Left kidney (tissue), 2 donors: ENCODE results near the gene DIPK1B. TPM values are rescaled to one million over a fixed set of nuclear protein-coding genes. Genes with fewer than 3 reads are reported as not detected.

Experiments
- DNase-seq: peaks from one replicate; pipeline ENCODE4 v3.0.0-alpha.2; 2013
- polyA plus RNA-seq: library from polyadenylated mRNA; unstranded; fragments of 120-200 nt; gene quantifications from one replicate; pipeline ENCODE4 v1.2.1, GENCODE V29; 2013; ENCODE audit not compliant: insufficient read length

DIPK1B gene
- polyA plus RNA-seq, 1 donor, result 27.6 TPM

GRCh38 chr9:136672431-136673087, 39.8 kb upstream of the DIPK1B start:
- DNase-seq, result no peak

- no peak for DNase-seq
Observed at GRCh38 chr9:136673088-136673974, 39.0 kb upstream of the DIPK1B start.

- no peak for DNase-seq
Observed at GRCh38 chr9:136673975-136674785, 38.2 kb upstream of the DIPK1B start.

GRCh38 chr9:136674786-136675349, 37.5 kb upstream of the DIPK1B start:
- no peak for DNase-seq

GRCh38 chr9:136675477-136676296, 36.7 kb upstream of the DIPK1B start:
- DNase-seq, result no peak

- no peak for DNase-seq
Observed at GRCh38 chr9:136676297-136676794, 36.0 kb upstream of the DIPK1B start.

- no peak for DNase-seq
Observed at GRCh38 chr9:136676920-136677686, 35.3 kb upstream of the DIPK1B start.

- DNase-seq, result no peak
Observed at GRCh38 chr9:136678034-136678433, 34.3 kb upstream of the DIPK1B start.

GRCh38 chr9:136678624-136679023, 33.7 kb upstream of the DIPK1B start:
- DNase-seq, result no peak

- no peak for DNase-seq
Observed at GRCh38 chr9:136679431-136679941, 32.9 kb upstream of the DIPK1B start.

- DNase-seq, result no peak
Observed at GRCh38 chr9:136681029-136681428, 31.3 kb upstream of the DIPK1B start.

- DNase-seq, result no peak
Observed at GRCh38 chr9:136681945-136682699, 30.2 kb upstream of the DIPK1B start.

GRCh38 chr9:136682710-136683109, 29.7 kb upstream of the DIPK1B start:
- DNase-seq, result no peak

GRCh38 chr9:136683173-136683745, 29.1 kb upstream of the DIPK1B start:
- DNase-seq, result no peak

- DNase-seq, result no peak
Observed at GRCh38 chr9:136683755-136684154, 28.6 kb upstream of the DIPK1B start.

GRCh38 chr9:136684339-136684738, 28.0 kb upstream of the DIPK1B start:
- DNase-seq, result no peak

- no peak for DNase-seq
Observed at GRCh38 chr9:136684799-136685198, 27.6 kb upstream of the DIPK1B start.

GRCh38 chr9:136685216-136685615, 27.2 kb upstream of the DIPK1B start:
- DNase-seq, result no peak
